AG09319 (cell line): ENCODE data around the gene VIPAS39.
"Not testable (repeated sequence)": the region's sequence is repeated elsewhere in the genome, so short reads cannot be mapped to it uniquely, and the experiment has no call there.

ENCODE experiments used
- DNase-seq: peaks from one replicate; pipeline ENCODE4 v3.0.0-alpha.2; 2010; ENCODE audit warnings: low read depth; ENCODE audit errors: extremely low read depth
- TF ChIP-seq, protein P1 (sequence below): IDR thresholded peaks from 2 replicates; pipeline ENCODE4 v1.5.1; 2011; ENCODE audit warnings: low read depth, mild to moderate bottlenecking, inconsistent platforms, low read length, moderate library complexity

VIPAS39 gene

DNA sequence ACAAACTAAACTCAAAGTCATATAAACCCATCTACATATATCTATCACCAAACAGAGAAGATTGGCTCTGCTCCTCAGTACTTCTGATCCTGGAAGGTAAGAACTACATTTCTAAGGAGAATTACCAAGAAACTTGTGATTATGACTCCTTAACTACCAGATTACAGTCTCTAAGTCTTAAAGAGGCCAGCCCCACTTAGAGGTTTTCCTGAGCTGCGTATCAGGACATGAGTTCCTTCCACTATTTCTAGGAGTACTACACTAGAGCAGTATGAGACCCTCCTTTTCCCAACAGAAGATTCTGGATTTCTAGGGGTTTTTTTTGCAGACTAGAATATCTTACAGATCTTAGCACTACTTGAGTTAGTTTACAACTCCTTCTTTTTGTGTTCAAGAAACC lies 34.0 kb downstream of the VIPAS39 start, which contains the start of gene NOXRED1:
NOXRED1 (minus strand) TSS at position 101 of the 400 bp plus-strand sequence. CDS start 634 bp downstream, outside the sequence.
- TF ChIP-seq, protein P1, sequence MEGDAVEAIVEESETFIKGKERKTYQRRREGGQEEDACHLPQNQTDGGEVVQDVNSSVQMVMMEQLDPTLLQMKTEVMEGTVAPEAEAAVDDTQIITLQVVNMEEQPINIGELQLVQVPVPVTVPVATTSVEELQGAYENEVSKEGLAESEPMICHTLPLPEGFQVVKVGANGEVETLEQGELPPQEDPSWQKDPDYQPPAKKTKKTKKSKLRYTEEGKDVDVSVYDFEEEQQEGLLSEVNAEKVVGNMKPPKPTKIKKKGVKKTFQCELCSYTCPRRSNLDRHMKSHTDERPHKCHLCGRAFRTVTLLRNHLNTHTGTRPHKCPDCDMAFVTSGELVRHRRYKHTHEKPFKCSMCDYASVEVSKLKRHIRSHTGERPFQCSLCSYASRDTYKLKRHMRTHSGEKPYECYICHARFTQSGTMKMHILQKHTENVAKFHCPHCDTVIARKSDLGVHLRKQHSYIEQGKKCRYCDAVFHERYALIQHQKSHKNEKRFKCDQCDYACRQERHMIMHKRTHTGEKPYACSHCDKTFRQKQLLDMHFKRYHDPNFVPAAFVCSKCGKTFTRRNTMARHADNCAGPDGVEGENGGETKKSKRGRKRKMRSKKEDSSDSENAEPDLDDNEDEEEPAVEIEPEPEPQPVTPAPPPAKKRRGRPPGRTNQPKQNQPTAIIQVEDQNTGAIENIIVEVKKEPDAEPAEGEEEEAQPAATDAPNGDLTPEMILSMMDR = no peak
- DNase-seq = no peak

DNA sequence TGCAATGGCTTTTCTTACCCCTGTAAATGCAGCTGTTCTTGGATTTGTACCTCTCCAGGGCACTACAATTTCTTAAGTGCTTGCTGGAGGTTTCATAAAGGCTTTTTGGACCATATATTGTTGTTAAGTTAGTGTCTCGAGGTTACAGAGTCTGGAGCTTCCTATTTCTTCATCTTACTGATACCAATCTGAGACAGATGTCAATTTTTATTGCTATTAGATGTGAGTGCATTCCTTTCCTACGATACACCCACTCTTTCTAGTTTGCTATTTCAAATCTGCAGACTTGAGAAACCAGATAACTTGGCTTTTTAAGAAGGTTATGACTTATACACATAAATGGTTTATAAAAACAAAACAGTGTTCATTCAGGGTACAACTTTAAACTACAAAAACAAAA lies 36.2 kb downstream of the VIPAS39 start:
- TF ChIP-seq, protein P1 = no peak
- no peak for DNase-seq

DNA sequence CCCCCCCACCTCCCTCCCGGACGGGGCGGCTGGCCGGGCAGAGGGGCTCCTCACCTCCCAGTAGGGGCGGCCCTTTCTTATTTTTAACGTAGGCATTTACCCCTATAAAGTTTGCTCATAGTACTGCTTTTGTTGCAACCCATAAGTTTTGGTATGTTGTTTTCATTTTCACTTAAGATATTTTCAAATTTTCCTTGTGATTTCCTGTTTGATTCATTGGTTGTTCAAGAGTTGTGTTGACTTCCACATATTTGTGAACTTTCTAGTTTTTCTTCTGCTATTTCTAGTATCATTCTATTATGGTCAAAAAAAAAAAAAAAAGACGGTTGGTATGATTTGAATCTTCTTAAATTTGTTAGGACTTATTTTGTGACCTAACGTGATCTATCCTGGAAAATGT lies 40.6 kb downstream of the VIPAS39 start:
- TF ChIP-seq, protein P1 = no peak
- DNase-seq = no peak

DNA sequence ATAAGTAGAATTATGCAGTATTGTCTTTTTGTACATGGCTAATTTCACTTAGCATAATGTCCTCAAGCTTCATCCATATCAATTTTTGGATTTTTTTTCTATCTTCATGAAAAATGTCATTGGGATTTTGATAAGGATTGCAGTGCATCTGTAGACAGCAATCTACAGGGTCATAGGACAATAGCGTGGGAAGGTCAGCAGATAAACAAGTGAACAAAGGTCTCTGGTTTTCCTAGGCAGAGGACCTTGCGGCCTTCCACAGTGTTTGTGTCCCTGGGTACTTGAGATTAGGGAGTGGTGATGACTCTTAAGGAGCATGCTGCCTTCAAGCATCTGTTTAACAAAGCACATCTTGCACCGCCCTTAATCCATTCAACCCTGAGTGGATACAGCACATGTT lies 41.3 kb downstream of the VIPAS39 start:
- DNase-seq = not testable (repeated sequence)

DNA sequence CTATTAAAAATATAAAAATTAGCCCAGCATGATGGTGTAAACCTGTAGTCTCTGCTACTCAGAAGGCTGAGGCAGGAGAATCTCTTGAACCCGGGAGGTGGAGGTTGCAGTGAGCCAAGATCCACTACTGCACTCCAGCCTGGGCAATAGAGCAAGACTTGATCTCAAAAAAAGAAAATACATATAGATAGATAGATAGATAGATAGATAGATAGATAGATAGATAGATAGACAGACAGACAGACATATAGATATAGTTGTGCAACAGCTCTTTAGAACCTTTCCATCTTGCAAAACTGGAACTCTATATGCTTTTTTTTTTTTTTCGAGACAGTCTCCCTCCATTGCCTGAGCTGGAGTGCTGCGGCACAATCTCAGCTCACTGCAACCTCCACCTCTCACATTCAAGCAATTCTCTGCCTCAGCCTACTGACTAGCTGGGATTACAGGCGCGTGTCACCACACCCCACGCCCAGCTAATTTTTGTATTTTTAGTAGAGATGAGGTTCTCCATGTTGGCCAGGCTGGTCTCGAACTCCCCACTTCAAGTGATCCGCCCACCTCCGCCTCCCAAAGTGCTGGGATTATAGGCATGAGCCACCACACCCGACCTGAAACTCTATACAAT lies 41.9 kb downstream of the VIPAS39 start:
- not testable (repeated sequence) for DNase-seq

DNA sequence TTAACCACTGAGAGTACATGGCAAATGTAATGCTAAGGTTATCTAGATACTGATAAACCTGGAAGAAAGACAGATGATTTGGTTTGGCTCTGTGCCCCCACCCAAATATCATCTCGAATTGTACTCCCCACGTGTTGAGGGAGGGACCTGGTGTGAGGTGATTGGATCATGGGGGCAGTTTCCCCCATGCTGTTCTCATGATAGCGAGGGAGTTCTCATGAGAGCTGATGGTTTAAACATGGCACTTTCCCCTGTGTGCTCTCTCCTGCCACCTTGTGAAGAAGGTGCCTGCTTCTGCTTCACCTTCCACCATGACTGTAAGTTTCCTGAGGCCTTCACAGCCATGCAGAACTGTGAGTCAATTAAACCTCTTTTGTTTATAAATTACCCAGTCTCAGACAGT lies 48.3 kb downstream of the VIPAS39 start:
- TF ChIP-seq, protein P1 = peak; percentile 1
- DNase-seq = no peak

DNA sequence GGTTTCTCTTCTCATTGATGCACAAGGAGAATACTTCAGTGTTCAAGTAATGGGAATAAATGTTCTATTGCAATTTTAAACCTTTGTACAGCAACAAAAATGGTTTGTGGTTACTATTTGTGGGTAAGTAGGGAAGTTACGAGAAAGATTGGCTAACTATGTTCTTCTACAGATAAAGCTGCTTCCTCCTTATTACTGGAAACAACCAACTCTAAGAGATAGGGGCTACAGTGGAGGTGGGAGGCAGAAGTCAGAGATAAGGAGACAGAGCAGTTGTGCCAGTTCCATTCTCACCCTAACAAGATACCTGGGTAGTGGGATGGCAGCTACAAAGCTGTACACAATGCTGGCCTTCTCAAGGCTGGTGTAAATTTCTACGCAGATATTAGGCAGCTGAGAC lies 50.2 kb downstream of the VIPAS39 start:
- no peak for DNase-seq
- TF ChIP-seq, protein P1 = no peak

DNA sequence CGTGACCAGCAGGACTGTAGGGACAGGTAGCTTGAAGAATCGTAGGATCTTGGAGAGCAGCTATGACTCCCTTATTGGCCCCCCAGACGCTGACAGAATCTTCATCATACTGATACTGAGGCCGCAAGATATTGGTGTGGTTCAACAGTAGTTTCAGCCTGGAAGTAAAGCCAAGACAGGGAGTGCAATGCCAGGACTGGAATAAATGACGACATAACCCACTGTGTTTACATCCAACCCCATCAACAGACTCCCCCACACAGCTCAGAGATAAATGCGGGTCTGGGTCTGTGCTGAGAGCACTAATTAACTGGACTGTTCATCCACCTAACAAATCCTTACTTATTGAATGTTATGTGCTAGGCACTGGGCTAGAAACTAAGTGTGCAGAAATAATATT lies 50.7 kb downstream of the VIPAS39 start:
- TF ChIP-seq, protein P1 = no peak
- DNase-seq = no peak

DNA sequence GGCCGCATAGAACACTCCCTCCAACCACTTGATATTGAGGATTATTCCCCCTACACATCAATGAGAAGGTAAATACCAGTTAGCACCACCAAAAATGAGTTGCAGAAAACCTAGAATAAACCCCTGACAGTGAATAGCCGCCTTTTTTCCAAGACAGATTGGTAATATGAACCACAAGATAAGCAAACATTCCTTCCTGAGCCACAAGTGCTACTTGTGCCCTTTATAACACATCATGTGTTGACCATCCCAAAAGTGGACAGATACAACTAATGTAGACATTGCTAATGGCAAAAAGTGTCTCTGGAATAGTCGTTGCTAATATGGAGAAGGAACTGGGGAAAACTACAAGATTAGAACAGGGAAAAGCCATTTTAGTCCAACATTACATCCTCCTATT lies 51.3 kb downstream of the VIPAS39 start:
- TF ChIP-seq, protein P1 = no peak
- DNase-seq = no peak
